K562 (cell line): ENCODE measurements around the gene CTU1. TPM values are rescaled to one million over a fixed set of nuclear protein-coding genes. Genes with fewer than 3 reads are reported as not detected.

ENCODE experiments used
- ARHGAP35 ChIP-seq: fragments of 450-650 bp; IDR thresholded peaks from 2 replicates; pipeline ENCODE4 v1.6.1; 2018; ENCODE audit not compliant: partially characterized antibody
- BRD9 ChIP-seq: fragments of 450-650 bp; IDR thresholded peaks from 2 replicates; pipeline ENCODE4 v1.6.1; 2018; ENCODE audit warnings: low read depth; ENCODE audit not compliant: partially characterized antibody
- ETV6 ChIP-seq, 3 experiments: fragments of 150-350 bp in 1 of 3; sonication (generic) in 1 of 3; formaldehyde crosslinking in 1 of 3; IDR thresholded peaks; 2 replicates each; pipeline versions ENCODE4 v1.6.1 to v1.8.0; 2014 to 2022; ENCODE audit warnings: borderline replicate concordance in 2 of 3, low read depth in 2 of 3, antibody characterized with exemption in 1 of 3, low read length in 1 of 3, mild to moderate bottlenecking in 1 of 3, missing genetic modification reagents in 1 of 3
- GABPA ChIP-seq: fragments of 200-800 bp; sonication (Bioruptor generic); conservative IDR thresholded peaks from 2 replicates; pipeline ENCODE4 v1.6.1; 2016; ENCODE audit warnings: low read depth, missing genetic modification characterization, missing compliant biosample characterization
- HNRNPUL1 ChIP-seq: fragments of 200-400 bp; formaldehyde crosslinking; IDR thresholded peaks from 2 replicates; pipeline ENCODE4 v1.6.1; 2017; ENCODE audit warnings: low read length
- MECOM ChIP-seq: fragments of 250-450 bp; sonication (Bioruptor Pico); IDR thresholded peaks from 2 replicates; pipeline ENCODE4 v1.8.0; 2022; ENCODE audit warnings: inconsistent platforms
- MXI1 ChIP-seq: IDR thresholded peaks from 2 replicates; pipeline ENCODE4 v1.6.1; 2011; ENCODE audit warnings: low read depth, mild to moderate bottlenecking, improper control_type of control experiment, low read length
- MYBL2 ChIP-seq, 2 experiments: fragments of 450-650 bp in 1 of 2; sonication (generic) in 1 of 2; formaldehyde crosslinking in 1 of 2; IDR thresholded peaks; 2 replicates each; pipeline versions ENCODE4 v1.6.1 to v1.8.1; 2017 to 2022; ENCODE audit warnings: borderline replicate concordance in 1 of 2, inconsistent platforms in 1 of 2, low read depth in 1 of 2, mild to moderate bottlenecking in 1 of 2, missing genetic modification reagents in 1 of 2, moderate library complexity in 1 of 2
- SIX5 ChIP-seq, 2 experiments: IDR thresholded peaks; 2 replicates each; pipeline ENCODE4 v1.6.1; 2011; ENCODE audit warnings: low read length in 2 of 2, borderline replicate concordance in 1 of 2, low read depth in 1 of 2, mild to moderate bottlenecking in 1 of 2, moderate library complexity in 1 of 2; ENCODE audit not compliant: insufficient read depth in 1 of 2
- STAT5A ChIP-seq: IDR thresholded peaks from 2 replicates; pipeline ENCODE4 v1.6.1; 2012; ENCODE audit warnings: low read length, inconsistent platforms, borderline replicate concordance
- TRIM24 ChIP-seq, 2 experiments: fragments of 450-650 bp; IDR thresholded peaks; 2 replicates each; pipeline ENCODE4 v1.6.1; 2016
- ZNF507 ChIP-seq: conservative IDR thresholded peaks from 2 replicates; pipeline ENCODE4 v1.6.1; 2017; ENCODE audit warnings: missing genetic modification characterization, missing compliant biosample characterization
- ZNF586 ChIP-seq: fragments of 450-650 bp; formaldehyde crosslinking; conservative IDR thresholded peaks from 2 replicates; pipeline ENCODE4 v1.4.0; 2020; ENCODE audit warnings: mild to moderate bottlenecking, moderate library complexity
- polyA plus RNA-seq, 8 experiments: library from polyadenylated mRNA; depleted of rRNA in 4 of 8; stranded (reverse) in 5 of 8; unstranded in 3 of 8; fragments of >200 nt; fragmentation: Nextera tagmentation in 2 of 8; fragmentation: Illumina TruSeq in 1 of 8; extraction: Ambion mirVana in 2 of 8; extraction: Trizol in 1 of 8; gene quantifications; 2 replicates each; pipeline versions ENCODE4 v1.2.1 to v1.2.3, GENCODE V29; 2011 to 2014; ENCODE audit warnings: inconsistent platforms in 1 of 8, missing spikeins in 1 of 8
- total RNA-seq, 7 experiments: library from RNA; depleted of rRNA in 6 of 7; stranded (reverse); fragments of >200 nt in 6 of 7; fragmentation: Illumina TruSeq in 2 of 7; extraction: Trizol in 2 of 7; gene quantifications; 2 replicates each; pipeline versions ENCODE4 v1.2.1 to v1.2.3, GENCODE V29; 2011 to 2021; ENCODE audit warnings: low replicate concordance in 1 of 7
- TF ChIP-seq, protein P1 (sequence below): fragments of 150-350 bp; IDR thresholded peaks from 2 replicates; pipeline ENCODE4 v1.6.1; 2014; ENCODE audit warnings: low read depth, mild to moderate bottlenecking, low read length, borderline replicate concordance
- TF ChIP-seq, protein P2 (sequence below): sonication (generic); formaldehyde crosslinking; IDR thresholded peaks from 2 replicates; pipeline ENCODE4 v1.8.0; 2022; ENCODE audit warnings: mild to moderate bottlenecking, missing genetic modification reagents
- TF ChIP-seq, protein P3 (sequence below): fragments of 150-350 bp; conservative IDR thresholded peaks from 2 replicates; pipeline ENCODE4 v1.6.1; 2014; ENCODE audit warnings: low read length
- TF ChIP-seq, protein P4 (sequence below): sonication (generic); formaldehyde crosslinking; IDR thresholded peaks from 2 replicates; pipeline ENCODE4 v1.8.0; 2022; ENCODE audit warnings: missing genetic modification reagents, mild to moderate bottlenecking, moderate library complexity, borderline replicate concordance

CTU1 gene
- total and polyA plus RNA-seq, 9 of the 15 experiments (the other 6 are each of a cell fraction or from before 2014, with no cell fraction given) = 0.03 to 18.4 (median 2.3) TPM; not detected in 1

DNA sequence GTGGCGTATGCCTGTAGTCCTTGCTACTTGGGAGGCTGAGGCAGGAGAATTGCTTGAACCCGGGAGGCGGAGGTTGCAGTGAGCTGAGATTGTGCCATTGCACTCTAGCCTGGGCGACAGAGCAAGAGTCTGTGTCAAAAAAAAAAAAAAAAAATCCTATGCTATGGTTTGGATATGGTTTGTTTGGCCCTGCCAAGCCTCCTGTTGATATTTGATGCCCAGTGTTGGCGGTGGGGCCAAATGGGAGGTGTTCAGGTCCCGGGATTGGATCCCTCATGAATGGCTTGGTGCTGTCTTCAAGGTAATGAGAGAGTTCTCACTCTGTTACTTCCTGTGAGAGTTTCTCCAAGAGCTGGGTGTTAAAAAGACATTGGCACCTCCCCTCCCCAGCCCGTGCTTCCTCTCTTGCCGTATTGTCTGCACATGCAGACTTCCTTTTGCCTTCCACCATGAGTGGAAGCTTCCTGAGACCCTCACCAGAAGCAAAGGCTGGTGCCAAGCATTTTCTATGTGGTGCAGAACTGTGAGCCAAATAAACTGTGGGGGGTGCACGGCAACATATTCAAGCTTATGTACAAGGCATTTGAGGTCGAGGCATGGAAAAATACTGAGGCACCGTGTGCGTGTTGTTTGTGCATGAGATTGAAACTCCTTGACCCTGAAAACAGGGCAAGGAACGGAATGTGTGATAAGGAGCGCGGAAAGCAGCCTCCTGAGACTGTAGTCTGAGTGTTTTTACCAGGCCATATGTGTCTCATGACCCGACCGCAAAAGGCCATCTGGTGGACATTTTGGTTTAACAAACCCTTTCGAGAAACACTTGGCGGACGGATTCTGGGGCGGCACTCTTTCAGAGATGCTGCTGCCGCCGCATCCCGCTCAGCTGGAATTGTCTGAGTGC, 23.8 kb upstream of the CTU1 start (continued):
- TF ChIP-seq MYBL2 (IDR thresholded peaks at IDR 0.05; ENCODE audit: low read depth) (no peak), MYBL2 (CRISPR knock-in tag; IDR thresholded peaks at IDR 0.05; ENCODE audit: borderline replicate concordance) (no peak), SIX5 (IDR thresholded peaks at IDR 0.05; ENCODE audit: borderline replicate concordance in 1 of 2, insufficient read depth in 1 of 2, low read depth in 1 of 2, low read length in 2 of 2) (no peak), GABPA (tag) (0 out of 2 replicates have a peak, but pooled peaks have one; percentile 27), ETV6 (IDR thresholded peaks at IDR 0.05; ENCODE audit: borderline replicate concordance in 1 of 2, low read depth in 2 of 2, low read length in 1 of 2) (no peak), ETV6 (CRISPR knock-in tag; IDR thresholded peaks at IDR 0.05; ENCODE audit: borderline replicate concordance) (no peak), ZNF586 (CRISPR knock-in tag) (no peak), HNRNPUL1 (no peak), BRD9 (peak; percentile 17), ARHGAP35 (no peak), ZNF507 (no peak), MECOM (no peak), MXI1 (no peak), TRIM24 (IDR thresholded peaks at IDR 0.05) (peak in 1 of 2 experiments; percentile 56; a peak in 1 of 4 replicates), STAT5A (no peak)
- TF ChIP-seq, protein P1, sequence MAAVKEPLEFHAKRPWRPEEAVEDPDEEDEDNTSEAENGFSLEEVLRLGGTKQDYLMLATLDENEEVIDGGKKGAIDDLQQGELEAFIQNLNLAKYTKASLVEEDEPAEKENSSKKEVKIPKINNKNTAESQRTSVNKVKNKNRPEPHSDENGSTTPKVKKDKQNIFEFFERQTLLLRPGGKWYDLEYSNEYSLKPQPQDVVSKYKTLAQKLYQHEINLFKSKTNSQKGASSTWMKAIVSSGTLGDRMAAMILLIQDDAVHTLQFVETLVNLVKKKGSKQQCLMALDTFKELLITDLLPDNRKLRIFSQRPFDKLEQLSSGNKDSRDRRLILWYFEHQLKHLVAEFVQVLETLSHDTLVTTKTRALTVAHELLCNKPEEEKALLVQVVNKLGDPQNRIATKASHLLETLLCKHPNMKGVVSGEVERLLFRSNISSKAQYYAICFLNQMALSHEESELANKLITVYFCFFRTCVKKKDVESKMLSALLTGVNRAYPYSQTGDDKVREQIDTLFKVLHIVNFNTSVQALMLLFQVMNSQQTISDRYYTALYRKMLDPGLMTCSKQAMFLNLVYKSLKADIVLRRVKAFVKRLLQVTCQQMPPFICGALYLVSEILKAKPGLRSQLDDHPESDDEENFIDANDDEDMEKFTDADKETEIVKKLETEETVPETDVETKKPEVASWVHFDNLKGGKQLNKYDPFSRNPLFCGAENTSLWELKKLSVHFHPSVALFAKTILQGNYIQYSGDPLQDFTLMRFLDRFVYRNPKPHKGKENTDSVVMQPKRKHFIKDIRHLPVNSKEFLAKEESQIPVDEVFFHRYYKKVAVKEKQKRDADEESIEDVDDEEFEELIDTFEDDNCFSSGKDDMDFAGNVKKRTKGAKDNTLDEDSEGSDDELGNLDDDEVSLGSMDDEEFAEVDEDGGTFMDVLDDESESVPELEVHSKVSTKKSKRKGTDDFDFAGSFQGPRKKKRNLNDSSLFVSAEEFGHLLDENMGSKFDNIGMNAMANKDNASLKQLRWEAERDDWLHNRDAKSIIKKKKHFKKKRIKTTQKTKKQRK = no peak
- TF ChIP-seq, protein P2, sequence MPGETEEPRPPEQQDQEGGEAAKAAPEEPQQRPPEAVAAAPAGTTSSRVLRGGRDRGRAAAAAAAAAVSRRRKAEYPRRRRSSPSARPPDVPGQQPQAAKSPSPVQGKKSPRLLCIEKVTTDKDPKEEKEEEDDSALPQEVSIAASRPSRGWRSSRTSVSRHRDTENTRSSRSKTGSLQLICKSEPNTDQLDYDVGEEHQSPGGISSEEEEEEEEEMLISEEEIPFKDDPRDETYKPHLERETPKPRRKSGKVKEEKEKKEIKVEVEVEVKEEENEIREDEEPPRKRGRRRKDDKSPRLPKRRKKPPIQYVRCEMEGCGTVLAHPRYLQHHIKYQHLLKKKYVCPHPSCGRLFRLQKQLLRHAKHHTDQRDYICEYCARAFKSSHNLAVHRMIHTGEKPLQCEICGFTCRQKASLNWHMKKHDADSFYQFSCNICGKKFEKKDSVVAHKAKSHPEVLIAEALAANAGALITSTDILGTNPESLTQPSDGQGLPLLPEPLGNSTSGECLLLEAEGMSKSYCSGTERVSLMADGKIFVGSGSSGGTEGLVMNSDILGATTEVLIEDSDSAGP (CRISPR knock-in tag) = no peak
- TF ChIP-seq, protein P3, sequence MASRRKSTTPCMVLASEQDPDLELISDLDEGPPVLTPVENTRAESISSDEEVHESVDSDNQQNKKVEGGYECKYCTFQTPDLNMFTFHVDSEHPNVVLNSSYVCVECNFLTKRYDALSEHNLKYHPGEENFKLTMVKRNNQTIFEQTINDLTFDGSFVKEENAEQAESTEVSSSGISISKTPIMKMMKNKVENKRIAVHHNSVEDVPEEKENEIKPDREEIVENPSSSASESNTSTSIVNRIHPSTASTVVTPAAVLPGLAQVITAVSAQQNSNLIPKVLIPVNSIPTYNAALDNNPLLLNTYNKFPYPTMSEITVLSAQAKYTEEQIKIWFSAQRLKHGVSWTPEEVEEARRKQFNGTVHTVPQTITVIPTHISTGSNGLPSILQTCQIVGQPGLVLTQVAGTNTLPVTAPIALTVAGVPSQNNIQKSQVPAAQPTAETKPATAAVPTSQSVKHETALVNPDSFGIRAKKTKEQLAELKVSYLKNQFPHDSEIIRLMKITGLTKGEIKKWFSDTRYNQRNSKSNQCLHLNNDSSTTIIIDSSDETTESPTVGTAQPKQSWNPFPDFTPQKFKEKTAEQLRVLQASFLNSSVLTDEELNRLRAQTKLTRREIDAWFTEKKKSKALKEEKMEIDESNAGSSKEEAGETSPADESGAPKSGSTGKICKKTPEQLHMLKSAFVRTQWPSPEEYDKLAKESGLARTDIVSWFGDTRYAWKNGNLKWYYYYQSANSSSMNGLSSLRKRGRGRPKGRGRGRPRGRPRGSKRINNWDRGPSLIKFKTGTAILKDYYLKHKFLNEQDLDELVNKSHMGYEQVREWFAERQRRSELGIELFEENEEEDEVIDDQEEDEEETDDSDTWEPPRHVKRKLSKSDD = no peak
- TF ChIP-seq, protein P4, sequence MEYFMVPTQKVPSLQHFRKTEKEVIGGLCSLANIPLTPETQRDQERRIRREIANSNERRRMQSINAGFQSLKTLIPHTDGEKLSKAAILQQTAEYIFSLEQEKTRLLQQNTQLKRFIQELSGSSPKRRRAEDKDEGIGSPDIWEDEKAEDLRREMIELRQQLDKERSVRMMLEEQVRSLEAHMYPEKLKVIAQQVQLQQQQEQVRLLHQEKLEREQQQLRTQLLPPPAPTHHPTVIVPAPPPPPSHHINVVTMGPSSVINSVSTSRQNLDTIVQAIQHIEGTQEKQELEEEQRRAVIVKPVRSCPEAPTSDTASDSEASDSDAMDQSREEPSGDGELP = peak; percentile 84
